ENCODE data around the gene C3orf62.

C3orf62 gene

DNA sequence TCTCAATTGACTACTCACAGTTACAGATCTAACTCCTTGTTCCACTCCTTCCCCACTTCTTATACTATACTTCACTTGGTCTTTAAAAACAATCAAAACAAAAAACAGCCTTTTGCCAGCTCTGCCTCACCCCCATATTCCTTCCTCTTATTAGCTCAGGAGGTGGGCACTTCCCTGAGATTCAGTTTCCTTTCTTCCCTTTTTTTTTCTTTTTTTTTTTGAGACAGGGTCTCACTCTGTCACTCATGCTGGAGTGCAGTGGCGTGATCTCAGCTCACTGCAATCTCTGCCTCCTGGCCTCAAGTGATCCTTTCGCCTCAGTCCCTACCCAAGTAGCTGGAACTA lies 6.9 kb downstream of the C3orf62 start:
- Histone ChIP-seq H2AFZ (ENCODE audit: low read depth, low read length) (no peak overlapping the region), H3K27ac (ENCODE audit: low read length) (no peak overlapping the region), H3K4me2 (ENCODE audit: low read length) (no peak overlapping the region), H3K4me1 (ENCODE audit: low read length) (no peaks in the 10 kb centered on the region), H3K4me3 (ENCODE audit: low read length) (no peak overlapping the region), H3K36me3 (replicated peaks; ENCODE audit: low read depth, low read length) (peaks cover 13% of the 10 kb centered on the region), H3K9ac (ENCODE audit: low read length) (no peak overlapping the region), H3K27me3 (ENCODE audit: low read depth, low read length) (no peaks in the 10 kb centered on the region), H3K79me2 (ENCODE audit: low read length) (no peaks in the 10 kb centered on the region), H4K20me1 (ENCODE audit: insufficient read depth, low read length) (no peaks in the 10 kb centered on the region), H3K9me3 (ENCODE audit: insufficient read depth, low read length) (no peaks in the 10 kb centered on the region)
- TF ChIP-seq, protein P1, sequence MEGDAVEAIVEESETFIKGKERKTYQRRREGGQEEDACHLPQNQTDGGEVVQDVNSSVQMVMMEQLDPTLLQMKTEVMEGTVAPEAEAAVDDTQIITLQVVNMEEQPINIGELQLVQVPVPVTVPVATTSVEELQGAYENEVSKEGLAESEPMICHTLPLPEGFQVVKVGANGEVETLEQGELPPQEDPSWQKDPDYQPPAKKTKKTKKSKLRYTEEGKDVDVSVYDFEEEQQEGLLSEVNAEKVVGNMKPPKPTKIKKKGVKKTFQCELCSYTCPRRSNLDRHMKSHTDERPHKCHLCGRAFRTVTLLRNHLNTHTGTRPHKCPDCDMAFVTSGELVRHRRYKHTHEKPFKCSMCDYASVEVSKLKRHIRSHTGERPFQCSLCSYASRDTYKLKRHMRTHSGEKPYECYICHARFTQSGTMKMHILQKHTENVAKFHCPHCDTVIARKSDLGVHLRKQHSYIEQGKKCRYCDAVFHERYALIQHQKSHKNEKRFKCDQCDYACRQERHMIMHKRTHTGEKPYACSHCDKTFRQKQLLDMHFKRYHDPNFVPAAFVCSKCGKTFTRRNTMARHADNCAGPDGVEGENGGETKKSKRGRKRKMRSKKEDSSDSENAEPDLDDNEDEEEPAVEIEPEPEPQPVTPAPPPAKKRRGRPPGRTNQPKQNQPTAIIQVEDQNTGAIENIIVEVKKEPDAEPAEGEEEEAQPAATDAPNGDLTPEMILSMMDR (IDR thresholded peaks at IDR 0.05; ENCODE audit: low read depth, low read length): no peak
- no peak for TF ChIP-seq EZH2phosphoT487 (IDR thresholded peaks at IDR 0.05; ENCODE audit: low read depth)

DNA sequence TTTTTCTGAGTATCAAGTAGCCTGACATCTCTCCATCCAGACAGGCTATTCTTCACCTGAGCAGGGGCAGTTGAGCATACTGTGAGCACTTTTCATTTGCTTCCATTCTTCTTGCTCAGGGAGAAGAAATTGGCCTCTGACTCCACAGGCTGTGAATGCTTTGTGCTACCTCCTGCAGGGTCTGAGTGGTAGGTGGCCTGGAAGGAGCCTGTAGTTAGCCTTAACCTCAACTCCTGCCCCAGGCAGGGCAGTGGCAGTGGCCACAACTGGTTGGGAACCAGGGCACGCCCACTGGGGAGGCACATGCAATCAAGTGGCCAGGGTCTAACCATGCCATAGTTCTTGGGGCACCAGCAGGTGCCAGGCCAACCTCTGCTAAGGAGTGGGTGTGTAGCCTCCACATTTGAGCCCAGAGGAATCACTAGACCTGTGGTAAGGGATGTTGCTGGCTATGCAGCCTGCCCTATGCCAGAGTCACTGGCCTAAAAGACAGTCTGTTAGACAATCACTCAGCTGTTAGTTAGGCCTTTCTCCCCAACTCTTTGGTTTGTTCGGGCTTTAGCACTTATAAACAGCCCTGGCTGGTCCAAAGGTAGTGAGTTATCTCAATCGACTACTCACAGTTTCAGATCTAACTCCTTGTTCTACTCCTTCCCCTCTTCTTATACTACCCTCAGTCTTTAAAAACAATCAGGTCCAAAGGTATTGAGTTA lies 7.4 kb downstream of the C3orf62 start:
- Histone ChIP-seq H3K4me2 (ENCODE audit: low read length) (no peak overlapping the region), H3K4me1 (ENCODE audit: low read length) (no peaks in the 10 kb centered on the region), H3K27ac (ENCODE audit: low read length) (no peak overlapping the region), H3K27me3 (ENCODE audit: low read depth, low read length) (no peaks in the 10 kb centered on the region), H3K4me3 (ENCODE audit: low read length) (no peak overlapping the region), H4K20me1 (ENCODE audit: insufficient read depth, low read length) (no peaks in the 10 kb centered on the region), H3K36me3 (replicated peaks; ENCODE audit: low read depth, low read length) (peaks cover 13% of the 10 kb centered on the region), H2AFZ (ENCODE audit: low read depth, low read length) (no peak overlapping the region), H3K79me2 (ENCODE audit: low read length) (no peaks in the 10 kb centered on the region), H3K9ac (ENCODE audit: low read length) (no peak overlapping the region), H3K9me3 (ENCODE audit: insufficient read depth, low read length) (no peaks in the 10 kb centered on the region)
- TF ChIP-seq, protein P1 (IDR thresholded peaks at IDR 0.05; ENCODE audit: low read depth, low read length): no peak
- TF ChIP-seq EZH2phosphoT487 (IDR thresholded peaks at IDR 0.05; ENCODE audit: low read depth): no peak

GRCh38 chr3:49266410-49267095 lies 10.5 kb downstream of the C3orf62 start:
- no peak overlapping the region for H3K4me3 ChIP-seq (ENCODE audit: low read length)
- H3K79me2 ChIP-seq (ENCODE audit: low read length): no peaks in the 10 kb centered on the region
- no peaks in the 10 kb centered on the region for H3K27me3 ChIP-seq (ENCODE audit: low read depth, low read length)
- TF ChIP-seq, protein P1 (IDR thresholded peaks at IDR 0.05; ENCODE audit: low read depth, low read length): no peak
- no peak for TF ChIP-seq EZH2phosphoT487 (IDR thresholded peaks at IDR 0.05; ENCODE audit: low read depth)
- H3K27ac ChIP-seq (ENCODE audit: low read length): no peak overlapping the region
- H2AFZ ChIP-seq (ENCODE audit: low read depth, low read length): no peak overlapping the region
- H3K9me3 ChIP-seq (ENCODE audit: insufficient read depth, low read length): no peaks in the 10 kb centered on the region
- no peaks in the 10 kb centered on the region for H3K4me1 ChIP-seq (ENCODE audit: low read length)
- peaks cover 11% of the 10 kb centered on the region for H3K36me3 ChIP-seq (replicated peaks; ENCODE audit: low read depth, low read length)
- no peak overlapping the region for H3K9ac ChIP-seq (ENCODE audit: low read length)
- H4K20me1 ChIP-seq (ENCODE audit: insufficient read depth, low read length): no peaks in the 10 kb centered on the region
- H3K4me2 ChIP-seq (ENCODE audit: low read length): no peak overlapping the region

- H3K9ac ChIP-seq (ENCODE audit: low read length): no peak overlapping the region
- no peak overlapping the region for H3K27ac ChIP-seq (ENCODE audit: low read length)
- H3K27me3 ChIP-seq (ENCODE audit: low read depth, low read length): no peaks in the 10 kb centered on the region
- no peaks in the 10 kb centered on the region for H4K20me1 ChIP-seq (ENCODE audit: insufficient read depth, low read length)
- H2AFZ ChIP-seq (ENCODE audit: low read depth, low read length): no peak overlapping the region
- no peak overlapping the region for H3K4me2 ChIP-seq (ENCODE audit: low read length)
- no peak overlapping the region for H3K4me3 ChIP-seq (ENCODE audit: low read length)
- no peaks in the 10 kb centered on the region for H3K79me2 ChIP-seq (ENCODE audit: low read length)
- H3K36me3 ChIP-seq (replicated peaks; ENCODE audit: low read depth, low read length): peaks cover 6% of the 10 kb centered on the region
- no peaks in the 10 kb centered on the region for H3K4me1 ChIP-seq (ENCODE audit: low read length)
- no peaks in the 10 kb centered on the region for H3K9me3 ChIP-seq (ENCODE audit: insufficient read depth, low read length)
- no peak for TF ChIP-seq EZH2phosphoT487 (IDR thresholded peaks at IDR 0.05; ENCODE audit: low read depth)
- TF ChIP-seq, protein P1 (IDR thresholded peaks at IDR 0.05; ENCODE audit: low read depth, low read length): no peak
Measured at GRCh38 chr3:49265661-49266386, 11.2 kb downstream of the C3orf62 start.

Measured in OCI-LY3 (cell line).